Vagina (tissue), 2 donors: Measurements from ENCODE around the gene MYF5. TPM values are rescaled to one million over a fixed set of nuclear protein-coding genes. Genes with fewer than 3 reads are reported as not detected.

ENCODE experiments used
- DNase-seq, 2 donors: peaks; one replicate each; pipeline ENCODE4 v3.0.0-alpha.2; 2017; ENCODE audit errors: extremely low spot score in 2 of 2
- H3K27ac ChIP-seq: fragments of 200-600 bp; sonication (generic); one replicate; pipeline ENCODE4 v1.5.1; 2019
- H3K27me3 ChIP-seq: fragments of 200-600 bp; sonication (generic); one replicate; pipeline ENCODE4 v1.5.1; 2019
- H3K36me3 ChIP-seq, 2 donors: fragments of 200-600 bp; sonication (generic); one replicate each; pipeline ENCODE4 v1.5.1; 2017 to 2019
- H3K4me1 ChIP-seq: fragments of 200-600 bp; sonication (generic); one replicate; pipeline ENCODE4 v1.5.1; 2019
- H3K4me3 ChIP-seq, 2 donors: fragments of 200-600 bp; sonication (generic); 1 replicate in 1 of 2; 2 replicates in 1 of 2; pipeline ENCODE4 v1.5.1; 2016 to 2019
- H3K9me3 ChIP-seq: fragments of 200-600 bp; sonication (generic); one replicate; pipeline ENCODE4 v1.5.1; 2019
- CTCF ChIP-seq, 3 experiments: fragments of 450-650 bp in 2 of 3; fragments of 200-600 bp in 1 of 3; sonication (generic) in 1 of 3; IDR thresholded peaks; one replicate each; pipeline ENCODE4 v1.5.1; 2017 to 2019; ENCODE audit warnings: antibody characterized with exemption in 3 of 3, mild to moderate bottlenecking in 2 of 3, moderate library complexity in 2 of 3
- POLR2A ChIP-seq, 2 donors: fragments of 450-650 bp; IDR thresholded peaks; one replicate each; pipeline ENCODE4 v1.6.1; 2017; ENCODE audit warnings: antibody characterized with exemption in 2 of 2, mild to moderate bottlenecking in 2 of 2, moderate library complexity in 2 of 2
- POLR2AphosphoS5 ChIP-seq, 2 donors: sonication (generic); formaldehyde crosslinking; IDR thresholded peaks; one replicate each; pipeline ENCODE4 v1.9.0; 2017; ENCODE audit warnings: antibody characterized with exemption in 2 of 2, mild to moderate bottlenecking in 2 of 2, low read depth in 1 of 2; ENCODE audit not compliant: insufficient read depth in 1 of 2
- intact Hi-C: fragments of 100-400 bp; cut with DNase I; formaldehyde crosslinking; loops from one replicate; pipeline ENCODE4 v1.15.1; 2023
- total RNA-seq: library from RNA; depleted of rRNA; stranded (reverse); fragments of >200 nt; gene quantifications from one replicate; pipeline ENCODE4 v1.2.3, GENCODE V29; 2016

The MYF5 gene
- total RNA-seq, 1 donor from 2014 or later, result not detected

- TF ChIP-seq POLR2AphosphoS5 (IDR thresholded peaks at IDR 0.05; ENCODE audit: insufficient read depth in 1 of 2, low read depth in 1 of 2) (no peak), CTCF (IDR thresholded peaks at IDR 0.05) (no peak), POLR2A (IDR thresholded peaks at IDR 0.05) (no peak)
- Histone ChIP-seq H3K4me3 (no peak overlapping the region), H3K27ac (no peak overlapping the region), H3K27me3 (no peaks in the 10 kb centered on the region), H3K36me3 (no peaks in the 10 kb centered on the region), H3K9me3 (no peaks in the 10 kb centered on the region), H3K4me1 (no peaks in the 10 kb centered on the region)
- intact Hi-C loops, result no loop called here
- no peak for DNase-seq
These were observed 4.6 kb downstream of the MYF5 start for GRCh38 chr12:80721326-80721725.

- H3K27me3 ChIP-seq, result no peaks in the 10 kb centered on the region
- H3K4me1 ChIP-seq, result no peaks in the 10 kb centered on the region
- intact Hi-C loops, result no loop called here
- TF ChIP-seq POLR2A (IDR thresholded peaks at IDR 0.05), result no peak
- no peak for TF ChIP-seq POLR2AphosphoS5 (IDR thresholded peaks at IDR 0.05; ENCODE audit: insufficient read depth in 1 of 2, low read depth in 1 of 2)
- TF ChIP-seq CTCF (IDR thresholded peaks at IDR 0.05), result no peak
- no peak for DNase-seq
- H3K36me3 ChIP-seq, result no peaks in the 10 kb centered on the region
- H3K4me3 ChIP-seq, result no peak overlapping the region
- no peak overlapping the region for H3K27ac ChIP-seq
- H3K9me3 ChIP-seq, result no peaks in the 10 kb centered on the region
These were observed 29.3 kb downstream of the MYF5 start for GRCh38 chr12:80745851-80746505.

DNA sequence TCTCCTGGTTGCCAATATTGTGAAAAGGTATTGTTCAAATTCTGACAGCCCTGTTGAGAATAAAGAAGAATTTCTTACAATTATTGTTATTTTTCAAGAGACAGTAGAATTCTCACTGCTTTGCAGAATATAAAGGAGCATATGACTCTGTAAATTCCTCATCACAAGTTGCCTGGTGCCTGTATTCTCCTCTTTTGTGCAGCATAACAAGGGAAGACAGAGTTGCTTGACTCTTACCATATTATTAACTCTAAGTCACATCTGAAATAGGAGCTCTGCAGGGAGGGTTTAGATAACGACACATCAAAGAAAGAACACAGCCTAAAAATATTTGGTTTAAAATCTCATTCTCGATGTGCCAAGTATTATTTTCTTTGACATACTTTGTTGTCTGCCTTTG, 31.1 kb downstream of the MYF5 start:
- DNase-seq, result no peak
- TF ChIP-seq POLR2A (IDR thresholded peaks at IDR 0.05), result no peak
- TF ChIP-seq CTCF (IDR thresholded peaks at IDR 0.05), result no peak
- no peak for TF ChIP-seq POLR2AphosphoS5 (IDR thresholded peaks at IDR 0.05; ENCODE audit: insufficient read depth in 1 of 2, low read depth in 1 of 2)
- H3K4me1 ChIP-seq, result no peaks in the 10 kb centered on the region
- no peaks in the 10 kb centered on the region for H3K36me3 ChIP-seq
- no peaks in the 10 kb centered on the region for H3K27me3 ChIP-seq
- intact Hi-C loops, result no loop called here
- H3K27ac ChIP-seq, result no peak overlapping the region
- H3K9me3 ChIP-seq, result no peaks in the 10 kb centered on the region
- H3K4me3 ChIP-seq, result no peak overlapping the region

DNA sequence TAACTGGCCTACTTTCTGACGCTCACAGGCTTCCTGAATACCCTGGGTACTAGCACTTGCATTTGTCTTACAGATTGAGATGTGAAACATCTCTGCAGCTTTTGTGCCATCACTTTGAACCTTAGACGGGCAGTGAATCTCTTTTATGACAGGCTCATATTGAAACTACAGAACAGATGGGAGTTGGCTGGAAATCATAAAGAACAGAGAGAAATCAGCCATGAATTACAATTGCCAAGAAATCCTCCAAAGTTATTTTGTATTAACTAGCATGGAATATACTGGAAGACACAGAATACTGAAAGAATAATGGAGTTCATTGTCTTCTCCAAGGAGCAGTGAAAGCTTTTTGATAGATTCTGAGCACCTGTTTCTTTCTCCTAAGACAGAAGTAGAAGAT, 32.7 kb downstream of the MYF5 start:
- no peak overlapping the region for H3K4me3 ChIP-seq
- no peak overlapping the region for H3K27ac ChIP-seq
- H3K36me3 ChIP-seq, result no peaks in the 10 kb centered on the region
- no peaks in the 10 kb centered on the region for H3K27me3 ChIP-seq
- no peak for DNase-seq
- no peaks in the 10 kb centered on the region for H3K9me3 ChIP-seq
- no peaks in the 10 kb centered on the region for H3K4me1 ChIP-seq
- TF ChIP-seq POLR2AphosphoS5 (IDR thresholded peaks at IDR 0.05; ENCODE audit: insufficient read depth in 1 of 2, low read depth in 1 of 2), result no peak
- TF ChIP-seq POLR2A (IDR thresholded peaks at IDR 0.05), result no peak
- TF ChIP-seq CTCF (IDR thresholded peaks at IDR 0.05), result no peak
- intact Hi-C loops, result no loop called here

GRCh38 chr12:80752464-80752863, 35.8 kb downstream of the MYF5 start:
- Histone ChIP-seq H3K4me1 (no peaks in the 10 kb centered on the region), H3K4me3 (no peak overlapping the region), H3K27ac (no peak overlapping the region), H3K27me3 (no peaks in the 10 kb centered on the region), H3K36me3 (no peaks in the 10 kb centered on the region), H3K9me3 (no peaks in the 10 kb centered on the region)
- DNase-seq, result no peak
- intact Hi-C loops, result no loop called here
- TF ChIP-seq CTCF (IDR thresholded peaks at IDR 0.05) (no peak), POLR2AphosphoS5 (IDR thresholded peaks at IDR 0.05; ENCODE audit: insufficient read depth in 1 of 2, low read depth in 1 of 2) (no peak), POLR2A (IDR thresholded peaks at IDR 0.05) (no peak)
